Fibroblast of skin of right biceps (primary cell): ENCODE data around the gene RAB6B.

Experiments
- DNase-seq: peaks from one replicate; pipeline ENCODE4 v3.0.0-alpha.2; 2013

Gene RAB6B

GRCh38 chr3:133894353-133895207 lies 1.1 kb downstream of the RAB6B start:
- no peak for DNase-seq

- no peak for DNase-seq
Measured at GRCh38 chr3:133893683-133894352, 1.9 kb downstream of the RAB6B start.

- DNase-seq, result no peak
Measured at GRCh38 chr3:133892541-133893231, 3.0 kb downstream of the RAB6B start.

GRCh38 chr3:133891662-133892378 lies 3.9 kb downstream of the RAB6B start:
- DNase-seq, result no peak

- no peak for DNase-seq
Measured at GRCh38 chr3:133890972-133891644, 4.6 kb downstream of the RAB6B start.

GRCh38 chr3:133890037-133890436 lies 5.6 kb downstream of the RAB6B start:
- DNase-seq, result no peak

GRCh38 chr3:133888726-133889340 lies 6.8 kb downstream of the RAB6B start:
- no peak for DNase-seq

- DNase-seq, result no peak
Measured at GRCh38 chr3:133887803-133888703, 7.6 kb downstream of the RAB6B start.

- DNase-seq, result no peak
Measured at GRCh38 chr3:133887074-133887802, 8.4 kb downstream of the RAB6B start.

GRCh38 chr3:133886031-133886722 lies 9.5 kb downstream of the RAB6B start:
- no peak for DNase-seq

- no peak for DNase-seq
Measured at GRCh38 chr3:133884887-133885711, 10.6 kb downstream of the RAB6B start.

- DNase-seq, result no peak
Measured at GRCh38 chr3:133884054-133884886, 11.4 kb downstream of the RAB6B start.

- no peak for DNase-seq
Measured at GRCh38 chr3:133883641-133884040, 12.0 kb downstream of the RAB6B start.

GRCh38 chr3:133882986-133883586 lies 12.6 kb downstream of the RAB6B start:
- DNase-seq, result no peak

- no peak for DNase-seq
Measured at GRCh38 chr3:133881939-133882825, 13.5 kb downstream of the RAB6B start.

GRCh38 chr3:133881492-133881891 lies 14.2 kb downstream of the RAB6B start:
- DNase-seq, result no peak
